COLO668 (cell line): ENCODE data around the gene TMEM163.
"Not testable (repeated sequence)": the region's sequence is repeated elsewhere in the genome, so short reads cannot be mapped to it uniquely, and the experiment has no call there.

Experiments
- DNase-seq: peaks from one replicate; lab custom pipeline; 2025; ENCODE audit not compliant: unreplicated experiment; lab: John Stamatoyannopoulos, UW

TMEM163 gene

DNA sequence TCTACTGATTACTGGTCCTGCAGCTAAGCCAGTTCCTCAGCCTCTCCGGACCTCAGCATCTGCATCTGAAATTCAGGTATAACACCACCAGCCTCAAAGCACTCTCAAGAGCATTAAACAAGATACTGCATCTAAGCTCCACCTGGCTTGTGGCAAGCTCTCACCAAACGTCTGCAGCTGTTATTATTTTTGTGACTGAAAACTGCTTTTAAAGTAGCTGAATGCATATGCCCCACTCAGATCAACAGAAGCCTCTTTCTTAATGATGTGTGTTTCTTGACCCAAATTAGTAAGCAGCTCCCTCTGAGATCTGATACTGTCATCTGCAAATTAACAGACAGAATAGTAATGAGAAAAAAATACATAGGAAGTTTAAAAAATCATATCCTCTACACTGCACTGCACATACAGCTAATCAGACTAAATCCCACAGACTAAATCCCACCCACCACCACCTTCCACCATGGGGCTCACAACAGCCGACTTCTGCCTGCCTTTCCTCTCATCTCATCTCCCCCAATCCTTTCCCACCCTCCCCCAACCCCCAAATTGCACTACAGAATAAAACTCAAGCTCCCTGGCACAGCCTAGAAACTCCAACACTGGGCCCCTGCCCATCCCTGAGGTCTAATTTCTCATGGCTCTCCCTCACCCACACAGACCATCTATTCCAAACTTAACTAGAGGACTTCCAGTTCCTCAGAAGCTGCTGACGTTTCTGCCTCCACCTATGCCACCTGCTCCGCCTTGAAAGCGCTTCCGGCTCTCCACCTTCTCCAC is 52.9 kb downstream of the TMEM163 start:
- DNase-seq = no peak

DNA sequence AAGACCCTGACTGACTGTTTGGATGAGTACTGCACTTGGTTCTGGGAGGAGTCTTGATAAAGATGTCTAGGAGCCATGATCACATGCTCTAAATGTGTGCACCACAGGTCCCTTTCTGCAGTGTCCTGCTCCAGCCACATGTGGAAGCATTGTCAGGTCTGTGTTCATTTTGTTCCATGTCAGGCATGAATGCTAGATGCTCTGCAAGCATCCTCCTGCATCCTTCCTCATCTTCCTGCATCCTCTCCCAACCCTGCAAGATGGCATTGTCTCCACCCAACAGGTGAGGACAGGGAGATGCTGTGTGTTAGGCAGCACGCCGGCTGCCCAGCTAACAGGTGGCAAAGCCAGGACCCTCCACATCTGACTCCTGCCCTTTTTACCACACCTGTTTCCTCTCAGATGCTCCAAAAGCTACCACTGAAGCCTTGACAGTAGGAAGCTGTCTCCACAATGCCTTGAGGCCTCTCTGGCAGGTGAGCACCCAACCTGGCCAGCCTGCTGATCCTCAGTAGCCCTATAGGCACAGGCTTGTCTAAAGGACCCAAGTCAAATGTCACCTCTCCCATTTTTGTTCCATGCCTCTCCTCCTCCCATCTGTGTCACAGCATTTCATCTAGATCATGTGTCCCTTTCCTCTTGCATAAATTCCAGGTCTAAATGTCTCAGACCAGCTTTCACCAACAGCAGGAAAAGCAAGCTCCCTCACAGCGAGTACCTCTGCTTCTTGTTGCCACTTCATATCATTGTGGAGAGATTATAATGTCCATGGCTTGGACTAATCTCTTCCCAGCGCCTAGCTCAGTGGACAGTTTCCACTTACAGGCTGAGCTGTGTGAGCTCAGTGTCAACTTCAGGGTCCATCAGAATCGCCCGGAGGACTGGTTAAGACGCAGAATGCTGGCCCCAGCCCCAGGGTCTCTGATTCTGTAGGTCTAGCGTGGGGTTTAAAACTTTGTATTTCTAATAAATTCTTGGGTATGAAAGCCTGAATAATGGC is 55.0 kb downstream of the TMEM163 start:
- DNase-seq = no peak

DNA sequence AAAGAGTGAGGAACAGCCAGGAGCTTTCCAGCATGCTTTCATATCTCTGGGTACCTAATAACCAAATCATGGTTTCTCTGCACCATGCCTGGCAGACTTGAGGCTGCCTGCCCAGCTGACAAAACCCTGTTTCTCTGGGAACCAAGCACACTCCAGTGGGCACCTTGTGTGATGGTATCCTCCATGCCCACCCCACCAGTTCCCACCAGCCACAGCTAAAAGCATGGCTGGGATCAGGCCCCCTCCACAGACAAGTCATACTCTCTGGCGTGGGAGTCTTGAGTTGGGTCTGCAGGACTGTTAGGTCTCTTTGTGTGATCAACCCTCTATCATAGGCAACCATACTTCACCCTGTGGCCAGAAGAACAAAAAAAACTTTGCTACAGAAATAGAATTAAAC is 56.0 kb downstream of the TMEM163 start:
- DNase-seq = no peak

DNA sequence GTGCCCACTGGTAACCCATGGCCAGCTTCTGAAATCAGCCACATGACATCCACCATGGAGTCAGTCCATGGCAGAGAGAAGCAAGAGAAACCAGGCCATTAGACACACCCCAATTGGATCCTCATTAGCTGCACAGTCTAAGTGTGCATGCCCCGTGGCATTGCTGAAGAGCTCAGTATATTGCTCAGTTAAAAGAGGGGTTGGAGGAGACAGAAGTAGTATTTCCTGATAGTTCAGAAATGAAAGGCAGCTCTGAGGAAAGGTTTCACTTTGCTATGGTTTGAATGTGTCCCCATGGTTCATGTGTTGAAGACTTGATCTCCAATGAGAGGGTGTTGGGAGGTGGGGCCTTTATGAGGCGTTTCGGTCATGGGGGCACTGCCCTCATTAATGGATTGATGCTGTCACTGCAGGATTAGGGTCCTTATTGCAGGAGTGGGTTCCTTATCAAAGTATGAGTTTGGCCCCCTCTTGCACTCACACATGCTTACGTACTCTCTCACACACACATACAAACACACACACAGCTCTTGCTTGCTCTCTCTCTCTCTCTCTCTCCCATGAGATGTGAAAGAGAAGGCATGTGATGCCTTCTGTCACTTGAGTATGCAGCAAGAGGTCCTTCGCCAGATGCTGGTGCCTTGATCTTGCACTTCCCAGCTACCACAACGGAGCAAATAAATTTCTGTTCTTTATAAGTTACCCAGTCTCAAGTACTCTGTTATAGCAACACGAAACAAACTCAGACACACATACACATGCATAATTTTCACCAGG is 58.0 kb downstream of the TMEM163 start:
- no peak for DNase-seq

DNA sequence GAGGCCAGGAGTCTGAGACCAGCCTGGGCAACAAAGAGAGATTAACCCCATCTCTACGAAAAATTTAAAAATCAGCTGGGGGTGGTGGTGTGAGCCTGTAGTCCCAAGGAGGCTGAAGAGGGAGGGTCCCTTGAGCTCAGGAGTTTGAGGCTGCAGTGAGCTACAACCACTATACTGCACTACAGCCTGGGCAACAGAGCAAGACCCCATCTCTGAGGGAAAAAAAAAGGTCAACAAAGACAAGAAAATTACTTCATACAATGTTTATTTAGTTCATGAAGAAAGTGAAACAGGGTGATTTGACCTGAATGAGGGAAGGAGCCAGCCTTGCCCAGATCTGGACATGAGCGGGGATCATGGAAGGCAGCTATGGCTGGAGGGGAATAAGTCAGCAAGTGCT is 59.1 kb downstream of the TMEM163 start:
- DNase-seq = no peak

DNA sequence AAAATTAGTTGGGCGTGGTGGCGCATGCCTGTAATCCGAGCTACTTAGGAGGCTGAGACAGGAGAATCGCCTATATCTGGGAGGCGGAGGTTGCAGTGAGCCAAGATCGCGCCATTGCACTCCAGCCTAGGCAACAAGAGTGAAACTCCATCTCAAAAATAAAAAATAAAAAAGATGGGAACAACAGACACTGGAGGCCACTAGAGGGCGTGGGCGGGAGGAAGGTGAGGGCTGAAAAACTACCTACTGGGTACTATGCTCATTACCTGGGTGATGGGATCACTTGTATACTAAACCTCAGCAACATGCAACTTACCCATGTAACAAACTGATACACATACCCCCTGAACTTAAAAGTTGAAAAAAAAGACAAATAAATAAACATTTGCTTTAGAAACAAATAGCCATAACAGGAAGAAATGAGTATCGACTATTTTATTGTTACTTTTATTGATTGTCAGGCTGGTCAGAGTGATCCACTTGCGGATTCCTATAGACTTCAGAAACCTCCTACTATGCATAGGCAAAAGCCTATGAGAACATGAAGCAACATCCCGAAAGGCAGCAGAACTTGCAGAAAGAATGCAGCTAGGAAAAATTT is 61.0 kb downstream of the TMEM163 start:
- peak; percentile 20 for DNase-seq

DNA sequence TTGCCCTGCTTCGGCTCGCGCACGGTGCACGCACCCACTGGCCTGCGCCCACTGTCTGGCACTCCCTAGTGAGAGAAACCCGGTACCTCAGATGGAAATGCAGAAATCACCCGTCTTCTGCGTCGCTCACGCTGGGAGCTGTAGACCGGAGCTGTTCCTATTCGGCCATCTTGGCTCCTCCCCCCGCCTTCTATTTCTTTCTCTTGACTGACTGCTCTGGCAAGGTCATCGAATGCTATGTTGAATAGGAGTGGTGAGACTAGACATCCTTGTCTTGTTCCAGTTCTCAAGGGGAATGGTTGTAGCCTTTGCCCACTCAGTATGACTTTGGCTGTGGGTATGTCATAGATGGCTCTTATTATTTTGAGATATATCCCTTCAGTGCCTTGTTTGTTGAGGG is 62.4 kb downstream of the TMEM163 start:
- not testable (repeated sequence) for DNase-seq

DNA sequence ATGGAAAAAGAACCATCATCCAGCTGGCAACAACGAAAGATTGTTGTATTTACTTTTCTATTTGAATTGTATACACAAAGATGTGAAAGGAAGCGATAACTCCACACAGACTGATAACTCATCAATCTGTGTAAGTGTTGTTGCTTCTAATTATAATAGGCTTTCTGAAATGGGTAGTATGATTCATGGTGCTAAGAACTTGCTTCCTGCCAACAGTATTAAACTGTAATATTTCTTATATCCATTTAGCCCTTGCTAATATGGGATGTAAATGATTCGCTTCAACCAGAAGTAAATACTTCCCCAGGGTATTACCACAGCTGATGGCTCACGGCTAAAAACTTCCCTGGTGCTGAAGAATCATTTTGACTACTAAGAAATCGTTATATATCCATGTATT is 70.2 kb downstream of the TMEM163 start:
- no peak for DNase-seq

DNA sequence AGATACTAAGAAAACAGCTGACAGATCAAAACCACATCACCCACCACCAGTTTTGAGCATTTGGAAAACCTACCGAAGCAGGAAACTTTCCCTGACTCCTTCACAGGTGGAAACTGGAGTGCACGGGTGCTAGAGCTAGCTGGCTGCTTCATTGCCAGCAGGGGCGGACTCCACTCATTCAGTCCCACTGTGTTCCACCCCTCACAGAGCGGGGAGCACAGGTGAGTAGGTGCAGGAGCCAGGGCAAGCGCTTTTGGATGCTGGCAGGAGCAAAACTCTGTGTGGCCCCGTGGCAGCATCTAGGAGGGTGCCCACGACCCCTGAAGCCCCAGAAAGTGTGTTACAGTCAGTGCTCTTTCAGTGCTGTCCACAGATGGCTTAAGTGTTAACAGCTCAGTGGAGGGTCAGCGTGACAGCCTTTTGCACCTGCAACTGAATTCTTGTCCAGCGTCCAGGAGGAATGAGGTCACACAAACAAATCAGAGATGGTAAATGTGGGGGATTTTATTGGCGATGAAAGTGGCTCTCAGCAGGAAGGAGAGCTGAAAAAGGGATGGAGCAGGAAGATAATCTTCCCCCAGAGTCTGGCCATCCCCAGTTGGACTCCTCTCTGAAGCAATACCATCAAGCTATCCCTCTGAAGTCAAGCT is 71.1 kb downstream of the TMEM163 start:
- DNase-seq = no peak

DNA sequence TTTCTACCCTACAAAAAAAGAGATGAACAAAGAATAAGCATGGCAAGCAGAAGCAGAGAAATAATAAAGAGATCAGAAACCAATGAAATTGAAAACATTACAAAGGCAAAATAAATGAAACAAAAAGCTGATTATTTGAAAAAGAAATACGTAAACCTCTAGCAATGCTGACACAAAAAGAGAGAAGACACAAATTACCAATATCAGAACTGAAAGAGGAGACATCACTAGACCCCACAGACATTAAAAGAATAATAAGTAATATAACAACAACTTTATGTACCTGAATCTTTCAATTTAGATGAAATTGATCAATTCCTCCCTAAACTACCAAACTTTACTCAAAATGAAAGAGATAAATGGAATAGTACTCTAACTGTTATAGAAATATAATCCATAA is 75.9 kb downstream of the TMEM163 start:
- DNase-seq = no peak

DNA sequence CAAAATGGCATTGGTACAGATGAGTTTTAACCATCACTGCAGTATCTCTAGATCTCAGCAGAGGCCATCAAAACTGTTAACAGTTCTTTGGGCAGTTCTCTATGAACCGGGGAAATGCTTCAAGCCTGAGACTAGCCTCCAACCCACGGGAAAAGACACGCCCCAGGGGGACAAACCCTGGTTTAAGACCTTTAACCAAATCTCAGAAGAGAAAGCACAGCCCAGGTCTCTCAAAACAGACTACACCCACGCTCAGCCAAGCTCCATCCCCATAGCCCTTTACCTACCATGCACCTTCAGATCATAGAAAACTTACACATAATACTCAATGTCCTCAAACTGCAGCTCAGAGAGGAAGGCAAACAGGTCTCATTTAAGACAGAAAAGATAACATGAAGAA is 78.3 kb downstream of the TMEM163 start:
- DNase-seq = no peak

DNA sequence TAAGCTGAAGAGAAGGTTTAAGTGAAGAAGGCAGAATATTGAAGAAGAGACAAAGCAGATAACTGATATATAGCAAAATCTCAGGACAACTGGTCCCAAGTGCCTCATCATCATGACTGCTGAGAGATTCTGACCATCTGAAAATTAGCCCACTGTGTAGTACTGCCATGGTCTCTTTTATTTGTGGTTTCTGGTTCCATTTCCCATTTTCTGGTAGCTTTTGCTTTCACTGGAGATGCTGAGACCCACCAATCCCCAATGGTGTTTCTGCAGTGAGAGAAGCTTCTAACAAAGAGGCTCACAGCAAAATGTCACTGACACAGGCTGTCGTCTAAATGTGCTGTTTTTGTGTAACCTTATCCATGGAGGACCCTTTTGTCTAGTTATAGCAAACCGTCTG is 79.5 kb downstream of the TMEM163 start:
- DNase-seq = no peak

DNA sequence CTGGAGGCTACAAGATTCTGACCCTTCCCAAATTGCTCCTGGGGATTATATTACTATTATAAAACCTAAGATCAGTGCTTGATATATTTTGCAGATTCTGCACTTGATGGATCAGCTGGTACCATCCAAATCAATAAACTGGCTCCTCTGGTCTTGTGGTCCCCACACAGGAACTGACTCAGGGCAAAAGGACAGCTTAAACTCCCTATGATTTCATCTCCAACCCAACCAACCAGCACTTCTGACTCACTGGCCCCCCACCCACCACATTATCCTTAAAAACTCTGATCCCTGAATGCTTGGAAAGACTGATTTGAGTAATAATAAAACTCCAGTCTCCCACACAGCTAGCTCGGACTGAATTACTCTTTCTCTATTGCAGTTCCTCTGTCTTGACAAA is 82.1 kb downstream of the TMEM163 start:
- no peak for DNase-seq

DNA sequence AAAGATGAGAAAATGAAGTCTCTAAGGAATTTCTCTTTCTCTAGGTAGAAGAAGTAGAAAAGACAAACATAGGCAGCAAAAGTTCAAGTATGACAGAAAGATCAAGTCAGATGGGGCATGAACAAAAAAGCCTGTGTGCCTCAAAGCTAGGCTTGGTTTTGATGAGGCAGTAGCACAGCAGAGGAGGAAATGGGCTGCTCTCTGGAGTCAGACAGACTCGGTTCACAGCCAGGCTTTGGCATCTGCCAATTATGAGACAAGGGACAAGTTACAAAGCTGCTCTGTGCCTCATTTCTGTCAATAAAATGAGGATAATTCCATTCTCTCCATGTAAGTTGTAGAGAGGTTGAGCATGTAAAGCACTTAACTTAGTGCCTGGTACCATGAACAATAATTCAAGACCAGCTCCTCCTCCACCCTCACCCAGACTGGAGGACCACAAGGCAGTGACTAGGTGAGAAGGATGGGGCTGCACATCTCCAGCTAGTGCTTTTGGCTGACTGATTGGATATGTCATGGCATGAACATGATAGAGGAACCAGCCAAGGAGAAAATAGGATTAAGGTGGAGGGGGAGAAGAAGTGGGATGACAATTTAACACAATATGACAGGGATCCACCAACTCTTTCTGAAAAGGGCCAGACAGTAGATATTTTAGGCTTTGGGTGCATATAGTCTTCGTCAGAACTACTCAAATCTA is 84.6 kb downstream of the TMEM163 start:
- no peak for DNase-seq

DNA sequence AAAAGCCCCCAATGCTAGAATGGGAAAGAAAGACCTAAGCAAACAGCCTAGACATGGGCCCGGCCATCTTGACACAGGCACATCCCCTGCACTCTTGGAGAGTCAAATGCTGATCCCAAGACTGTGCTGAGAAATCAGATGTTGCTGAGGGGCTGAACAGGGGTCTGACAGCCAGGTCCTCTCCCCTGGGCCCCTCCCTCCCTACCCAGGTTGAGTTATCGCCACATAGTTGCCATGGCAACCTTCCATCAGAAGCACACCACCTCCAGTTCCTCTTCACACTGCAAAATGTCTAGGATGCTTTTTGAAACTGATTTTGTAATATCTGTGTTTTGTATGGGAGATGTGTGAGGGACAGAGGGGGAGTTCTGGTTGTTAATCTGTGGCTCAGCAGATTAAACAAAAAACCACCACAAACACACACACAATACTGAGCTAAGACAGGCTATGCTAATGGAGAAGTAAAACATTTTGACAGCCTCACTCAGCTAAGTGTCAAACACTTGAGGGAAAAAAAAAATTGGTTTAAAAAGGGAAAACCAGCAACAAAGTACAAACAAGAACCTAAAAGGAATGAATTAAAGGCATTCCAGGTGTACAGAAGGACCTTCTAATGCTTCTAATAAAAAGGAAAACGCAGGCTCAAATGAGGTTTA is 88.2 kb downstream of the TMEM163 start:
- DNase-seq = no peak

DNA sequence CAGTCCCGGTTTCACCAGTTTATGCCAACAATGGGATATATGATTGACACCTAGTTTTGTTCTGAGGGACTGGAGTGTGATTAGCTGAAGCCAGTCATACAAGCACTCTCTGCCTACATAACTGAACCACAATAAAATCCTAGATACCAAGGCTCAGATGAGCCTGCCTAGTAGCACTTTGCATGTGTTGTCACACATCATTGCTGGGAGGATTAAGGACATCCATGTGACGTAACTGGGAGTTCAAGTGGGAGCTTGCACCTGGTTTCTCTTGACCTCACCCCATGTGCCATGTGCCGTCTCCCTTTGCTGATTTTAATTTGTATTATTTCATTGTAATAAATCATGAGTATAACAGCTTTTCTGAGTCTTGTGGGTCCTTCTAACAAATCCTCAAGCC is 90.3 kb downstream of the TMEM163 start:
- DNase-seq = peak; percentile 53

DNA sequence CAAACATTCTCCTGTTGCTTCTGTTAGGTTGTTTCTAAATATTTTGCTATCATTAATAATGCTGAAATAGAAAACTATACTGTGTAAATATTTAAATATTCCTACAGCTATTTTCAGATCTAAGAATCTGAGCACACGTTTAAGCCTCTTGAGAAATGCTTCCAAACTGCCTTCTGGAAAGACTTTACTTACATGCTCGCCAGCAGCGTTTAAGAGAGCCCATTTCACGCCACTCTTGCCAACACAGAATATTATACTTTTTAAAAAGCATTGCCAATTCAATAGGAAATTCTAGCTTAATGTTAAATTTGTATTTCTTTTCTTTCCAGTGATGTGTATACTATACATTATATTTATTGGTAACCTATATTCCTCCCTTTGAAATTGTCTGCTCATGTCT is 92.0 kb downstream of the TMEM163 start:
- no peak for DNase-seq

DNA sequence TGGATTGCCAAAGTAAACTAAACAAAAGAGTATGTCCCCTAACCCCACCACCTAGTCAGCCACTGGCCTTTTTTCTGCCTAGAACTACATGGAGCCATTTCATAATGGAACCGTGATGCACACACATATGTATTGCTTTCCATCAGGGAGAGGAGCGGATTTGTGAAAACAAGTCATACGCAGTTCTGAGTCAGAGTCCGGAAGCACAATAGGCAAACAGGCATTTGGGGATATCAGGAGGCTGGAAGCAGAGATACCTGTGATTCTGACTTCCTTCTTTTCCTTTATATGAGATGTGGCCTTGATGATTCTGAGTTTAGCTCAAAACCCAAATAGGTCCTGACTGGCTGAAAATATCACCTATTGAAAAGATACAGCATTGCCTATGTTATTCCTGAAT is 93.5 kb downstream of the TMEM163 start:
- no peak for DNase-seq

DNA sequence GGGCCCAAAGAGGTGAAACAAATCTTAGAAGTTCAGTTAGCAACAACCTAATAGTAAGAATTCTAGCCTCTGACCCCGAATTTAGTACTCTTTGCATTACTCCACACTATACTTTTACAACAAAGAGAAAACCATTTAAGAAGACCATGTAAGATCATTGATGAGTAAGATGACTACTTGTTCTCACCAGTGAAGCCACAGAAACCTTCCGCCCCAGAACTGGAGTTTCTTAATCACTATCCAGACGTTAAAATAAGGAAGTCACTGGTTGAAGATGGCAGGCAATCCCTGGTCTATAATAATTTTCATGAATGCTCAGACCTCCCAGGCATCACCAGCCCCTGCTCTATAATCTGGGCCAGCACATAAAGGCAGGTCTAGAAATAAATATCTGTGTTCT is 95.0 kb downstream of the TMEM163 start:
- no peak for DNase-seq
